Thoracic aorta (tissue), 2 donors: ENCODE results near the gene OOSP2. TPM values are rescaled to one million over a fixed set of nuclear protein-coding genes. Genes with fewer than 3 reads are reported as not detected.
"Not testable (repeated sequence)": the region's sequence is repeated elsewhere in the genome, so short reads cannot be mapped to it uniquely, and the experiment has no call there.

ENCODE experiments used
- ATAC-seq: fragments of 150-250 bp; one replicate; pipeline ENCODE4 v1.8.0; 2017; ENCODE audit warnings: low read depth; ENCODE audit not compliant: insufficient number of reproducible peaks, low FRiP score
- DNase-seq: peaks from one replicate; pipeline ENCODE4 v3.0.0-alpha.2; 2020; ENCODE audit warnings: low spot score
- H3K27ac ChIP-seq, 2 donors: fragments of 200-600 bp; sonication (generic); 1 replicate in 1 of 2; 2 replicates in 1 of 2; pipeline ENCODE4 v1.5.1; 2016; ENCODE audit warnings: mild to moderate bottlenecking in 2 of 2, moderate library complexity in 2 of 2
- H3K27me3 ChIP-seq: fragments of 200-600 bp; sonication (generic); replicated peaks from 2 replicates; pipeline ENCODE4 v1.6.0; 2016; ENCODE audit warnings: mild to moderate bottlenecking; ENCODE audit not compliant: insufficient read depth
- H3K36me3 ChIP-seq: fragments of 200-600 bp; sonication (generic); one replicate; pipeline ENCODE4 v1.5.1; 2016
- H3K4me1 ChIP-seq, 2 donors: fragments of 200-600 bp; sonication (generic); 1 replicate in 1 of 2; 2 replicates in 1 of 2; pipeline versions ENCODE4 v1.5.1 to v1.6.0; 2016; ENCODE audit warnings: low read depth in 2 of 2, mild to moderate bottlenecking in 1 of 2; ENCODE audit not compliant: control insufficient read depth in 1 of 2
- H3K4me3 ChIP-seq: fragments of 200-600 bp; sonication (generic); 2 replicates; pipeline ENCODE4 v1.5.1; 2016; ENCODE audit warnings: mild to moderate bottlenecking
- H3K9me3 ChIP-seq: fragments of 200-600 bp; sonication (generic); 2 replicates; pipeline ENCODE4 v1.5.1; 2016
- CTCF ChIP-seq: fragments of 200-600 bp; sonication (generic); IDR thresholded peaks from one replicate; pipeline ENCODE4 v1.5.1; 2019; ENCODE audit warnings: antibody characterized with exemption
- total RNA-seq, 2 donors: library from RNA; depleted of rRNA; stranded (reverse); fragments of >200 nt; gene quantifications; one replicate each; pipeline versions ENCODE4 v1.1.0 to v1.2.3, GENCODE V29; 2016

OOSP2 gene
- total RNA-seq, 2 donors from 2014 or later = not detected

GRCh38 chr11:60069450-60069849 is 29.2 kb downstream of the OOSP2 start:
- no peaks in the 10 kb centered on the region for H3K27me3 ChIP-seq
- H3K4me3 ChIP-seq = no peak overlapping the region
- DNase-seq (no peak), ATAC-seq (no peak)
- H3K27ac ChIP-seq = no peak overlapping the region
- no peak for TF ChIP-seq CTCF
- H3K36me3 ChIP-seq = no peaks in the 10 kb centered on the region
- no peaks in the 10 kb centered on the region for H3K4me1 ChIP-seq
- no peaks in the 10 kb centered on the region for H3K9me3 ChIP-seq

DNA sequence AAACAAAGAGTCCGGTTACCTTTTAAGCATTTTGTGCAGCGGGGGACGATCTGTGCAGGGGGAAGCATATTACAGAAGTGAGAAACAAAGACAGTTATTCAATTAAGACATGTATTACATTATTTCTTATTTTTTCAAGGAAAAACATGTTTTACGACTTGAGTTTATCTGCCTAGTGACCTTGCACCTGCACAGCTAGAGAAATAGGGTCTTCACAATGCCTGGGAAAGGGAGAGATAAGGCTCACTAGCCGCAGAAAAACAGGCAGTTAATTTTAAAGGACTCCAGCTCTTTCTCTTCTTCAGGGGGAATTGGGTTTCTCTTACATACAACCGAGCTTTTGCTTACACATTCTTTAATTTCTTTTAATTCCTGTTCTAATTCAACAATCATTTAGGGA is 31.4 kb downstream of the OOSP2 start:
- not testable (repeated sequence) for H3K36me3 ChIP-seq, DNase-seq, H3K4me1 ChIP-seq, H3K27me3 ChIP-seq, H3K27ac ChIP-seq, H3K9me3 ChIP-seq, ATAC-seq, H3K4me3 ChIP-seq

- H3K36me3 ChIP-seq = no peaks in the 10 kb centered on the region
- H3K27ac ChIP-seq = no peak overlapping the region
- no peaks in the 10 kb centered on the region for H3K27me3 ChIP-seq
- no peak overlapping the region for H3K4me3 ChIP-seq
- no peaks in the 10 kb centered on the region for H3K9me3 ChIP-seq
- DNase-seq (no peak), ATAC-seq (no peak)
- TF ChIP-seq CTCF = no peak
- H3K4me1 ChIP-seq = no peaks in the 10 kb centered on the region
These were observed 37.1 kb downstream of the OOSP2 start for GRCh38 chr11:60077216-60077817.

GRCh38 chr11:60077981-60078380 is 37.8 kb downstream of the OOSP2 start:
- DNase-seq (no peak), ATAC-seq (no peak)
- Histone ChIP-seq H3K4me3 (no peak overlapping the region), H3K4me1 (no peaks in the 10 kb centered on the region), H3K27ac (no peak overlapping the region), H3K27me3 (no peaks in the 10 kb centered on the region), H3K9me3 (no peaks in the 10 kb centered on the region), H3K36me3 (no peaks in the 10 kb centered on the region)
- no peak for TF ChIP-seq CTCF

DNA sequence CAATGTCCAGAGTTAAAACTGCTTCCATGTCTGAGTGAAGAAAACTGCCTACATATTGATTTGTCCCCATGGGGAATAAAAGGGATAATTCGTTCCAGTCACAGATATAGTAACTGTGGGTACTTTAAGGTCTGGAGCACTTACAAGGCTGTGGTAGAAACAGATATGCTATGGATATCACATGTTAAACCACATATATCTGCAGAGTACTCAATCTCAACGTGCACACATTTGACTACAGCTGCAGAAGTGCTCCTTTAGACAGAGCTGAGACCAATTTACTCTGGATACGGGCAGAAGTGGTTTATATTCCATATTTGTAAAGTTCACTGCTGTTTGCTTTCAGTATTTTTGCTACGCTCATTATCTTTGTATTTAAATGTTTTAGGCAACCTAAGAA is 38.5 kb downstream of the OOSP2 start:
- no peak for TF ChIP-seq CTCF
- H3K27me3 ChIP-seq = no peaks in the 10 kb centered on the region
- no peaks in the 10 kb centered on the region for H3K4me1 ChIP-seq
- no peak overlapping the region for H3K27ac ChIP-seq
- no peak for DNase-seq
- no peak for ATAC-seq
- no peaks in the 10 kb centered on the region for H3K36me3 ChIP-seq
- H3K4me3 ChIP-seq = no peak overlapping the region
- H3K9me3 ChIP-seq = no peaks in the 10 kb centered on the region

DNA sequence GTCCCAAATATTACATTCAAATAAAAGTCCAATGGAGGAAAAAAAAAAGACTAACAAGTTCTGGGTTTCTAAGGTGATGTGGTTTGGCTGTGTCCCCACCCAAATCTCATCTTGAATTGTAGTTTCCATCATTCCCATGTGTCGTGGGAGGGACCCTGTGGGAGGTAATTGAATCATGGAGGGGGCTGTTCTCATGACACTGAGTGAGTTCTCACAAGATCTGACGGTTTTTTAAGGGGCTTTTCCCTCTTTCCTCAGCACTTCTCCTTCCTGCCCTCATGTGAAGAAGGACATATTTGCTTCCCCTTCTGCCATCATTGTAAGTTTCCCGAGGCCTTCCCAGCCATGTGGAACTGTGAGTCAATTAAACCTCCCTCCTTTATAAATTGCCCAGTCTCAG is 40.3 kb downstream of the OOSP2 start:
- DNase-seq = no peak
- no peaks in the 10 kb centered on the region for H3K4me1 ChIP-seq
- H3K27me3 ChIP-seq = no peaks in the 10 kb centered on the region
- no peak overlapping the region for H3K4me3 ChIP-seq
- no peak for TF ChIP-seq CTCF
- H3K36me3 ChIP-seq = no peaks in the 10 kb centered on the region
- no peaks in the 10 kb centered on the region for H3K9me3 ChIP-seq
- ATAC-seq = no peak
- H3K27ac ChIP-seq = no peak overlapping the region
